T-helper 1 cell treated with Interleukin-12 subunit alpha and Interleukin-12 subunit beta and Interleukin-4 antibody, amounts not matched to agents 30 μg/mL and 1 μg/mL, for 36 hours (primary cell): ENCODE measurements around the gene MYO18A.
"Not testable (repeated sequence)": the region's sequence is repeated elsewhere in the genome, so short reads cannot be mapped to it uniquely, and the experiment has no call there.

Experiments
- H3K27ac Mint-ChIP-seq: one replicate; pipeline ENCODE4 v1.8.0; 2021; ENCODE audit warnings: mild to moderate bottlenecking, mixed read lengths
- H3K27me3 Mint-ChIP-seq: one replicate; pipeline ENCODE4 v1.8.0; 2021; ENCODE audit warnings: low read depth, mixed read lengths
- H3K36me3 Mint-ChIP-seq: one replicate; pipeline ENCODE4 v1.8.0; 2021; ENCODE audit warnings: low read depth, mixed read lengths
- H3K4me1 Mint-ChIP-seq: one replicate; pipeline ENCODE4 v1.8.0; 2021; ENCODE audit warnings: low read depth, mixed read lengths
- H3K4me3 Mint-ChIP-seq: one replicate; pipeline ENCODE4 v1.8.0; 2021; ENCODE audit warnings: mild to moderate bottlenecking, moderate library complexity, mixed read lengths
- H3K9me3 Mint-ChIP-seq: one replicate; pipeline ENCODE4 v1.8.0; 2021; ENCODE audit warnings: mixed read lengths

The MYO18A gene

GRCh38 chr17:29180034-29180787, at the start of gene MYO18A:
Gene MYO18A (minus strand): TSS chr17:29180398. CDS start chr17:29166940, 13,458 bp downstream.
- H3K27ac Mint-ChIP-seq, result no peak within 1 kb of the TSS
- peaks cover 31% of the 10 kb centered on the region for H3K4me1 Mint-ChIP-seq
- peak within 1 kb of the TSS; percentile 53 for H3K4me3 Mint-ChIP-seq
- H3K9me3 Mint-ChIP-seq, result no peaks in the 10 kb centered on the region
- H3K36me3 Mint-ChIP-seq, result no peaks in the 10 kb centered on the region
- peaks cover 18% of the 10 kb centered on the region for H3K27me3 Mint-ChIP-seq

- Mint-ChIP-seq H3K27ac (no peak overlapping the region), H3K4me1 (no peaks in the 10 kb centered on the region)
Observed at GRCh38 chr17:29225396-29225795, 45.2 kb upstream of the MYO18A start.

GRCh38 chr17:29221338-29221737, 41.1 kb upstream of the MYO18A start:
- H3K9me3 Mint-ChIP-seq, H3K4me1 Mint-ChIP-seq, H3K27me3 Mint-ChIP-seq, H3K36me3 Mint-ChIP-seq, H3K27ac Mint-ChIP-seq, H3K4me3 Mint-ChIP-seq: not testable (repeated sequence)

More at GRCh38 chr17:29225396-29225795, 45.2 kb upstream of the MYO18A start:
- H3K4me3 Mint-ChIP-seq, result no peak overlapping the region
- H3K36me3 Mint-ChIP-seq, result no peaks in the 10 kb centered on the region
- H3K27me3 Mint-ChIP-seq, result no peaks in the 10 kb centered on the region
- no peaks in the 10 kb centered on the region for H3K9me3 Mint-ChIP-seq

- Mint-ChIP-seq H3K27me3 (peaks cover 4% of the 10 kb centered on the region), H3K36me3 (no peaks in the 10 kb centered on the region), H3K27ac (no peak overlapping the region), H3K4me1 (peaks cover 8% of the 10 kb centered on the region), H3K4me3 (no peak overlapping the region), H3K9me3 (no peaks in the 10 kb centered on the region)
Observed at GRCh38 chr17:29219378-29220047, 39.3 kb upstream of the MYO18A start.

- H3K4me3 Mint-ChIP-seq, result no peak overlapping the region
- peaks cover 9% of the 10 kb centered on the region for H3K4me1 Mint-ChIP-seq
- H3K9me3 Mint-ChIP-seq, result no peaks in the 10 kb centered on the region
- H3K27ac Mint-ChIP-seq, result no peak overlapping the region
- no peaks in the 10 kb centered on the region for H3K36me3 Mint-ChIP-seq
- peaks cover 4% of the 10 kb centered on the region for H3K27me3 Mint-ChIP-seq
Observed at GRCh38 chr17:29216856-29217255, 36.7 kb upstream of the MYO18A start.

GRCh38 chr17:29216181-29216580, 36.0 kb upstream of the MYO18A start:
- H3K4me3 Mint-ChIP-seq, result no peak overlapping the region
- H3K27ac Mint-ChIP-seq, result no peak overlapping the region
- H3K4me1 Mint-ChIP-seq, result peaks cover 9% of the 10 kb centered on the region
- no peaks in the 10 kb centered on the region for H3K9me3 Mint-ChIP-seq
- peaks cover 8% of the 10 kb centered on the region for H3K27me3 Mint-ChIP-seq
- H3K36me3 Mint-ChIP-seq, result no peaks in the 10 kb centered on the region

GRCh38 chr17:29215717-29216116, 35.5 kb upstream of the MYO18A start:
- no peak overlapping the region for H3K27ac Mint-ChIP-seq
- peaks cover 9% of the 10 kb centered on the region for H3K4me1 Mint-ChIP-seq
- H3K36me3 Mint-ChIP-seq, result no peaks in the 10 kb centered on the region

GRCh38 chr17:29215174-29215573, 35.0 kb upstream of the MYO18A start:
- peaks cover 9% of the 10 kb centered on the region for H3K4me1 Mint-ChIP-seq
- H3K9me3 Mint-ChIP-seq, result no peaks in the 10 kb centered on the region

More at GRCh38 chr17:29215717-29216116, 35.5 kb upstream of the MYO18A start:
- Mint-ChIP-seq H3K4me3 (no peak overlapping the region), H3K9me3 (no peaks in the 10 kb centered on the region), H3K27me3 (peaks cover 8% of the 10 kb centered on the region)

GRCh38 chr17:29214215-29215146, 34.3 kb upstream of the MYO18A start:
- Mint-ChIP-seq H3K27me3 (peaks cover 8% of the 10 kb centered on the region), H3K4me3 (no peak overlapping the region), H3K36me3 (no peaks in the 10 kb centered on the region), H3K9me3 (no peaks in the 10 kb centered on the region), H3K4me1 (peaks cover 6% of the 10 kb centered on the region), H3K27ac (no peak overlapping the region)

More at GRCh38 chr17:29215174-29215573, 35.0 kb upstream of the MYO18A start:
- Mint-ChIP-seq H3K4me3 (no peak overlapping the region), H3K36me3 (no peaks in the 10 kb centered on the region), H3K27me3 (peaks cover 8% of the 10 kb centered on the region), H3K27ac (no peak overlapping the region)

- Mint-ChIP-seq H3K27me3 (peaks cover 11% of the 10 kb centered on the region), H3K27ac (no peak overlapping the region), H3K4me3 (no peak overlapping the region), H3K4me1 (peaks cover 1% of the 10 kb centered on the region), H3K9me3 (no peaks in the 10 kb centered on the region), H3K36me3 (no peaks in the 10 kb centered on the region)
Observed at GRCh38 chr17:29212681-29213121, 32.5 kb upstream of the MYO18A start.

- Mint-ChIP-seq H3K36me3 (no peaks in the 10 kb centered on the region), H3K27ac (no peak overlapping the region), H3K4me3 (no peak overlapping the region), H3K9me3 (no peaks in the 10 kb centered on the region), H3K4me1 (peaks cover 1% of the 10 kb centered on the region), H3K27me3 (peaks cover 7% of the 10 kb centered on the region)
Observed at GRCh38 chr17:29212094-29212631, 32.0 kb upstream of the MYO18A start.

- H3K4me1 Mint-ChIP-seq, result peaks cover 1% of the 10 kb centered on the region
- no peaks in the 10 kb centered on the region for H3K36me3 Mint-ChIP-seq
- H3K27me3 Mint-ChIP-seq, result peaks cover 7% of the 10 kb centered on the region
- no peaks in the 10 kb centered on the region for H3K9me3 Mint-ChIP-seq
- no peak overlapping the region for H3K27ac Mint-ChIP-seq
- no peak overlapping the region for H3K4me3 Mint-ChIP-seq
Observed at GRCh38 chr17:29210879-29211278, 30.7 kb upstream of the MYO18A start.

GRCh38 chr17:29209073-29209472, 28.9 kb upstream of the MYO18A start:
- peaks cover 23% of the 10 kb centered on the region for H3K27me3 Mint-ChIP-seq
- no peaks in the 10 kb centered on the region for H3K36me3 Mint-ChIP-seq
- no peak overlapping the region for H3K27ac Mint-ChIP-seq
- no peak overlapping the region for H3K4me3 Mint-ChIP-seq
- H3K4me1 Mint-ChIP-seq, result peaks cover 1% of the 10 kb centered on the region
- H3K9me3 Mint-ChIP-seq, result no peaks in the 10 kb centered on the region

GRCh38 chr17:29207975-29208374, 27.8 kb upstream of the MYO18A start:
- Mint-ChIP-seq H3K9me3 (no peaks in the 10 kb centered on the region), H3K4me3 (no peak overlapping the region), H3K36me3 (no peaks in the 10 kb centered on the region), H3K4me1 (peaks cover under 1% of the 10 kb centered on the region), H3K27me3 (peaks cover 29% of the 10 kb centered on the region), H3K27ac (no peak overlapping the region)
